ENCODE data around the gene KCNMA1. TPM values are rescaled to one million over a fixed set of nuclear protein-coding genes. Genes with fewer than 3 reads are reported as not detected.

KCNMA1 gene
- total RNA-seq, 1 experiment from 2014 or later = 31.3 TPM

DNA sequence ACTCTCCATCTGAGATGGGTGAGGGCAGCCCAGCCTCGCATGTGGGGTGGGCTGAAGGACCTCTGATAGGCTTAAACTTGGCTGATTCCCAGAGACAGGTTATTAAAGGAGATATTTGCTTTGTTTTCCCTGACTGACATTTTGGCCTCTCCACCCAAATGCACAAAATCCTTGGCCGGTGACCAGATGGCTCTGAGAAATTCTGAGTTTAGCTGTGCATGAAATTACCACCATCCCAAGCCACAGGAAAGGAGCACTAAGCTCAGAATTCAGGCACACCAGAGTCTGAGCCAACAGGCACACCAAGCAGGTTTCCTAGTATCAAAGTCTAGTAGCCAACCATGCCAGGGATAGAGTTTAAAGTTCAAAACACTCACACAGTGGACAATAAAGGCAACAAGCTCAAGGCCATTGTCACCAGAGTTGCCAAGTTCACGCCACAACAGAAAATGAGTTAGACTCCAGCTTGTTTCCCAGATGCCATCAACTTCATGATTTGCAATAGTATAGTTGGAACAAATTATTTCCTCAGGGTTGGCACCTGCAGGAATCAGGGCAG lies 387.6 kb downstream of the KCNMA1 start:
- Histone ChIP-seq H3K4me3 (ENCODE audit: low read length) (no peak overlapping the region), H3K9me3 (ENCODE audit: low read length) (no peaks in the 10 kb centered on the region), H2AFZ (ENCODE audit: low read length) (no peak overlapping the region), H3K9me2 (replicated peaks; ENCODE audit: insufficient read depth, low read length) (no peaks in the 10 kb centered on the region), H4K20me1 (ENCODE audit: insufficient read depth, low read depth, low read length) (peaks cover 2% of the 10 kb centered on the region; the same call in 1 of the 2 replicates), H3K27ac (ENCODE audit: low read length) (no peak overlapping the region), H3K27me3 (ENCODE audit: low read length) (no peaks in the 10 kb centered on the region), H3K4me1 (ENCODE audit: low read length) (peaks cover 5% of the 10 kb centered on the region), H3K36me3 (ENCODE audit: insufficient read depth, low read length) (no peaks in the 10 kb centered on the region), H3K79me2 (ENCODE audit: low read length) (no peaks in the 10 kb centered on the region), H3K9ac (ENCODE audit: low read length) (no peak overlapping the region), H3K4me2 (ENCODE audit: low read depth, low read length, poor library complexity, severe bottlenecking) (no peak overlapping the region)
- no peak for DNase-seq

DNA sequence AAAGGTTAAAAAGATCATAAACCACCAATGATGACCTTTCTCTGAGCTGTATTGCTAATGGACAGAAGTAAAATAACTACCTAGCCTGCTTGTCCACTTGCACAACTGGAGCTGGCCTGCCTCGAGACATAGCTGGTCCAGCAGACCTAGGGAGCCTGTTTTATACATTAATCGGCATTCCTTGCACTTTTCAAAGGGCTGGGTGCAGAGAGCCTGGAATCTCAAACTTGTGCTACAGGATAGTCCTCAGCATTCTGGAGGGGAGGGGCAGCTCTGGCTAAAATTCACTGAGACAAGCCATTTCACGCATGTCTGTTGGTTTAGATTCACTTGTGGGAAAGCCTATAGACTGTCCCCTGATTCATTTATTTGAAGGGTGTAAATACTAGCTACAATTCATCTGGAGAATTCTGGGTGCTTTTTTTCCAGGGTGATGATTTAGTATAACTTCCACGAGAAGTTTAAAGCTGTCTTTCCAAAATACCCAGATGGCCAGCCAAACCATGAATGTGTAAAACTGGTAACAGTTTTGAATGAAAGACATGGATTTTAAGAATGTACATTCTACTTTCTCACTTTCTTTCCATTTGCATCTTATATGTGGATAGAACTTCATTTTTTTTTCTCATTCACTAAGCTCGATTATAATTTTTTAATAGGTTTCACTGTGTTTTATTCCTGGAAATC lies 389.4 kb downstream of the KCNMA1 start:
- H3K9ac ChIP-seq (ENCODE audit: low read length) = no peak overlapping the region
- no peak overlapping the region for H3K27ac ChIP-seq (ENCODE audit: low read length)
- peaks cover 5% of the 10 kb centered on the region; the same call in 1 of the 2 replicates for H3K4me1 ChIP-seq (ENCODE audit: low read length)
- no peaks in the 10 kb centered on the region for H3K9me3 ChIP-seq (ENCODE audit: low read length)
- H2AFZ ChIP-seq (ENCODE audit: low read length) = no peak overlapping the region
- no peaks in the 10 kb centered on the region for H3K36me3 ChIP-seq (ENCODE audit: insufficient read depth, low read length)
- no peak overlapping the region for H3K4me3 ChIP-seq (ENCODE audit: low read length)
- no peaks in the 10 kb centered on the region for H3K27me3 ChIP-seq (ENCODE audit: low read length)
- H3K79me2 ChIP-seq (ENCODE audit: low read length) = no peaks in the 10 kb centered on the region
- H4K20me1 ChIP-seq (ENCODE audit: insufficient read depth, low read depth, low read length) = peaks cover 2% of the 10 kb centered on the region; the same call in 1 of the 2 replicates
- DNase-seq = no peak
- no peaks in the 10 kb centered on the region for H3K9me2 ChIP-seq (replicated peaks; ENCODE audit: insufficient read depth, low read length)
- H3K4me2 ChIP-seq (ENCODE audit: low read depth, low read length, poor library complexity, severe bottlenecking) = no peak overlapping the region

GRCh38 chr10:77247031-77247990 lies 390.3 kb downstream of the KCNMA1 start:
- Histone ChIP-seq H3K9me3 (ENCODE audit: low read length) (no peaks in the 10 kb centered on the region), H3K9ac (ENCODE audit: low read length) (no peak overlapping the region), H3K4me1 (ENCODE audit: low read length) (peaks cover 10% of the 10 kb centered on the region), H3K79me2 (ENCODE audit: low read length) (no peaks in the 10 kb centered on the region), H4K20me1 (ENCODE audit: insufficient read depth, low read depth, low read length) (peaks cover 2% of the 10 kb centered on the region; the same call in 1 of the 2 replicates), H2AFZ (ENCODE audit: low read length) (no peak overlapping the region), H3K9me2 (replicated peaks; ENCODE audit: insufficient read depth, low read length) (no peaks in the 10 kb centered on the region), H3K27me3 (ENCODE audit: low read length) (no peaks in the 10 kb centered on the region), H3K4me3 (ENCODE audit: low read length) (no peak overlapping the region), H3K4me2 (ENCODE audit: low read depth, low read length, poor library complexity, severe bottlenecking) (no peak overlapping the region), H3K27ac (ENCODE audit: low read length) (no peak overlapping the region), H3K36me3 (ENCODE audit: insufficient read depth, low read length) (no peaks in the 10 kb centered on the region)
- DNase-seq = no peak

GRCh38 chr10:77245953-77246352 lies 391.7 kb downstream of the KCNMA1 start:
- Histone ChIP-seq H3K9me2 (replicated peaks; ENCODE audit: insufficient read depth, low read length) (no peaks in the 10 kb centered on the region), H2AFZ (ENCODE audit: low read length) (no peak overlapping the region)

DNA sequence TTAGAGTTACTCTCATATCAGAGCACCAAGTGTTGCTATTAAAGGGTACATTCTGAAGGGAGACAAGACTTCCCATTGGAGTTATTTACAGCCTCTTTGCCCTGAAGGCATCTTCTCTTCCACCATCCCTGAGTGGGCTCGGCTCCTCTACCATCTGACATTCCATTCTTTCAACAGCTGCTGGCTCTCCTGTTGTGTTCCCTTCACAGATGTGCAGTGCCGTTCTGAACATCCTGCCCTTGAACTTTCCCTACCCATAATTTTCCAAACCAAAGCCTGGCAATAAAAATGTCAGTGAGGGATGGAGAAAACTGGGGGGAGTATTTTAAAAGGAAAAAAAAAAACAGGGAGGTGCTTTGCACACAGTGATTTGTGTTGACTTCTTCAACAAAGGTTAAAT lies 392.9 kb downstream of the KCNMA1 start:
- H3K27ac ChIP-seq (ENCODE audit: low read length) = no peak overlapping the region
- no peaks in the 10 kb centered on the region for H3K9me2 ChIP-seq (replicated peaks; ENCODE audit: insufficient read depth, low read length)
- no peak overlapping the region for H3K4me2 ChIP-seq (ENCODE audit: low read depth, low read length, poor library complexity, severe bottlenecking)
- H3K9ac ChIP-seq (ENCODE audit: low read length) = no peak overlapping the region
- H3K27me3 ChIP-seq (ENCODE audit: low read length) = no peaks in the 10 kb centered on the region
- DNase-seq = no peak
- H3K4me1 ChIP-seq (ENCODE audit: low read length) = peaks cover 10% of the 10 kb centered on the region
- no peaks in the 10 kb centered on the region for H3K36me3 ChIP-seq (ENCODE audit: insufficient read depth, low read length)
- no peaks in the 10 kb centered on the region for H3K9me3 ChIP-seq (ENCODE audit: low read length)
- no peak overlapping the region for H3K4me3 ChIP-seq (ENCODE audit: low read length)
- 0 out of 2 replicates have a peak, but pooled peaks cover 2% of the 10 kb centered on the region for H4K20me1 ChIP-seq (ENCODE audit: insufficient read depth, low read depth, low read length)
- H3K79me2 ChIP-seq (ENCODE audit: low read length) = no peaks in the 10 kb centered on the region
- H2AFZ ChIP-seq (ENCODE audit: low read length) = no peak overlapping the region

More at GRCh38 chr10:77245953-77246352, 391.7 kb downstream of the KCNMA1 start:
- no peaks in the 10 kb centered on the region for H3K27me3 ChIP-seq (ENCODE audit: low read length)
- DNase-seq = no peak
- H3K79me2 ChIP-seq (ENCODE audit: low read length) = no peaks in the 10 kb centered on the region
- no peaks in the 10 kb centered on the region for H3K9me3 ChIP-seq (ENCODE audit: low read length)
- H3K4me3 ChIP-seq (ENCODE audit: low read length) = no peak overlapping the region
- no peak overlapping the region for H3K27ac ChIP-seq (ENCODE audit: low read length)
- H3K4me1 ChIP-seq (ENCODE audit: low read length) = peaks cover 10% of the 10 kb centered on the region
- H3K36me3 ChIP-seq (ENCODE audit: insufficient read depth, low read length) = no peaks in the 10 kb centered on the region
- H3K9ac ChIP-seq (ENCODE audit: low read length) = no peak overlapping the region
- peaks cover 2% of the 10 kb centered on the region; the same call in 1 of the 2 replicates for H4K20me1 ChIP-seq (ENCODE audit: insufficient read depth, low read depth, low read length)
- no peak overlapping the region for H3K4me2 ChIP-seq (ENCODE audit: low read depth, low read length, poor library complexity, severe bottlenecking)

GRCh38 chr10:77244286-77244685 lies 393.3 kb downstream of the KCNMA1 start:
- Histone ChIP-seq H3K79me2 (ENCODE audit: low read length) (no peaks in the 10 kb centered on the region), H2AFZ (ENCODE audit: low read length) (no peak overlapping the region), H3K4me2 (ENCODE audit: low read depth, low read length, poor library complexity, severe bottlenecking) (no peak overlapping the region), H4K20me1 (ENCODE audit: insufficient read depth, low read depth, low read length) (0 out of 2 replicates have a peak, but pooled peaks cover 2% of the 10 kb centered on the region), H3K27ac (ENCODE audit: low read length) (no peak overlapping the region), H3K9me2 (replicated peaks; ENCODE audit: insufficient read depth, low read length) (no peaks in the 10 kb centered on the region), H3K4me1 (ENCODE audit: low read length) (peaks cover 10% of the 10 kb centered on the region), H3K9ac (ENCODE audit: low read length) (no peak overlapping the region), H3K9me3 (ENCODE audit: low read length) (no peaks in the 10 kb centered on the region), H3K4me3 (ENCODE audit: low read length) (no peak overlapping the region), H3K36me3 (ENCODE audit: insufficient read depth, low read length) (no peaks in the 10 kb centered on the region), H3K27me3 (ENCODE audit: low read length) (no peaks in the 10 kb centered on the region)
- DNase-seq = no peak

DNA sequence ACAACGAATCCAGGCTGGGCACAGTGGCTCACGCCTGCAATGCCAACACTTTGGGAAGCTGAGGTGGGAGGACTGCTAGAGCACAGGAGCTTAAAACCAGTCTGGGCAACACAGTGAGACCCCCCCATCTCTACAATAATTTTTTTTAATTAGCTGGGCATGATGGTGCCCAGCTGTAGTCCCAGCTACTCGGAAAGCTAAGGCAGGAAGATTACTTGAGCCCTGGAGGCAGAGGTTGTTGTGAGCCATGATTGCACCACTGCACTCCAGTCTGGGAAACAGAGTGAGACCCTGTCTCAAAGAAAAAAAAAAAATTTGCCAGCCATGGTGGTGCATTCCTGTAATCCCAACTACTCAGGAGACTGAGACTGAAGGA lies 396.3 kb downstream of the KCNMA1 start:
- no peak for DNase-seq
- H3K27ac ChIP-seq (ENCODE audit: low read length) = no peak overlapping the region
- H3K27me3 ChIP-seq (ENCODE audit: low read length) = no peaks in the 10 kb centered on the region

More for the DNA sequence above, 396.3 kb downstream of the KCNMA1 start:
- no peak overlapping the region for H3K9ac ChIP-seq (ENCODE audit: low read length)
- H3K4me2 ChIP-seq (ENCODE audit: low read depth, low read length, poor library complexity, severe bottlenecking) = no peak overlapping the region
- H3K4me3 ChIP-seq (ENCODE audit: low read length) = no peak overlapping the region
- H4K20me1 ChIP-seq (ENCODE audit: insufficient read depth, low read depth, low read length) = 0 out of 2 replicates have a peak, but pooled peaks cover 2% of the 10 kb centered on the region
- H3K36me3 ChIP-seq (ENCODE audit: insufficient read depth, low read length) = no peaks in the 10 kb centered on the region
- H3K79me2 ChIP-seq (ENCODE audit: low read length) = no peaks in the 10 kb centered on the region
- H3K9me3 ChIP-seq (ENCODE audit: low read length) = no peaks in the 10 kb centered on the region
- no peak overlapping the region for H2AFZ ChIP-seq (ENCODE audit: low read length)
- H3K4me1 ChIP-seq (ENCODE audit: low read length) = peaks cover 5% of the 10 kb centered on the region
- H3K9me2 ChIP-seq (replicated peaks; ENCODE audit: insufficient read depth, low read length) = no peaks in the 10 kb centered on the region
